HepG2 (cell line): ENCODE data around the gene CARS2. TPM values are rescaled to one million over a fixed set of nuclear protein-coding genes. Genes with fewer than 3 reads are reported as not detected.

Source experiments
- CAMTA2 ChIP-seq: sonication (generic); formaldehyde crosslinking; IDR thresholded peaks from 2 replicates; pipeline ENCODE4 v1.4.0; 2020; ENCODE audit warnings: mild to moderate bottlenecking, missing genetic modification reagents, borderline replicate concordance
- CREB1 ChIP-seq, 2 experiments: fragments of 450-650 bp in 1 of 2; IDR thresholded peaks; 2 replicates each; pipeline ENCODE4 v1.6.1; 2016 to 2017; ENCODE audit warnings: control low read depth in 1 of 2, mild to moderate bottlenecking in 1 of 2, missing compliant biosample characterization in 1 of 2, missing genetic modification characterization in 1 of 2
- CREM ChIP-seq, 2 experiments: sonication (generic) in 1 of 2; formaldehyde crosslinking in 1 of 2; IDR thresholded peaks; 2 replicates each; pipeline versions ENCODE4 v1.4.0 to v1.6.1; 2016 to 2020; ENCODE audit warnings: antibody characterized with exemption in 1 of 2, mild to moderate bottlenecking in 1 of 2, missing genetic modification reagents in 1 of 2
- FOXA1 ChIP-seq, 2 experiments: fragments of 450-650 bp in 1 of 2; sonication (generic) in 1 of 2; formaldehyde crosslinking in 1 of 2; IDR thresholded peaks; 2 replicates each; pipeline versions ENCODE4 v1.4.0 to v1.6.1; 2016 to 2020; ENCODE audit warnings: missing genetic modification reagents in 1 of 2
- MEIS2 ChIP-seq: sonication (generic); formaldehyde crosslinking; IDR thresholded peaks from 2 replicates; pipeline ENCODE4 v1.9.0; 2021; ENCODE audit warnings: mild to moderate bottlenecking, missing genetic modification reagents
- ZNF335 ChIP-seq: sonication (generic); formaldehyde crosslinking; IDR thresholded peaks from 2 replicates; pipeline ENCODE4 v1.4.0; 2020; ENCODE audit warnings: missing genetic modification reagents
- ZNF431 ChIP-seq: sonication (generic); formaldehyde crosslinking; IDR thresholded peaks from 2 replicates; pipeline ENCODE4 v1.9.0; 2022; ENCODE audit warnings: missing genetic modification reagents, low read depth, mild to moderate bottlenecking, borderline replicate concordance
- ZNF607 ChIP-seq: sonication (generic); formaldehyde crosslinking; IDR thresholded peaks from 2 replicates; pipeline ENCODE4 v1.5.1; 2020; ENCODE audit warnings: missing genetic modification reagents, mild to moderate bottlenecking, borderline replicate concordance
- ZNF768 ChIP-seq: sonication (generic); formaldehyde crosslinking; IDR thresholded peaks from 2 replicates; pipeline ENCODE4 v1.4.0; 2020; ENCODE audit warnings: missing genetic modification reagents
- polyA plus RNA-seq, 8 experiments: library from polyadenylated mRNA; depleted of rRNA in 3 of 8; stranded (reverse) in 7 of 8; unstranded in 1 of 8; fragments of >200 nt; fragmentation: Illumina TruSeq in 4 of 8; extraction: Trizol in 4 of 8; gene quantifications; 2 replicates each; pipeline versions ENCODE4 v1.2.1 to v1.2.3, GENCODE V29; 2011 to 2016; ENCODE audit warnings: low read depth in 4 of 8, missing spikeins in 1 of 8, mixed read lengths in 1 of 8; ENCODE audit not compliant: insufficient read depth in 1 of 8
- total RNA-seq, 5 experiments: library from RNA; depleted of rRNA; stranded (reverse); fragments of >200 nt; fragmentation: Illumina TruSeq; extraction: Trizol; gene quantifications; 2 replicates each; pipeline ENCODE4 v1.2.3, GENCODE V29; 2016; ENCODE audit warnings: low read depth in 1 of 5
- TF ChIP-seq, protein P1 (sequence below): sonication (generic); formaldehyde crosslinking; IDR thresholded peaks from 2 replicates; pipeline ENCODE4 v1.5.0; 2020; ENCODE audit warnings: mild to moderate bottlenecking, missing genetic modification reagents, borderline replicate concordance
- TF ChIP-seq, protein P2 (sequence below): sonication (generic); formaldehyde crosslinking; IDR thresholded peaks from 2 replicates; pipeline ENCODE4 v1.9.0; 2021; ENCODE audit warnings: missing genetic modification reagents, mild to moderate bottlenecking, borderline replicate concordance
- TF ChIP-seq, protein P3 (sequence below): sonication (generic); formaldehyde crosslinking; IDR thresholded peaks from 2 replicates; pipeline ENCODE4 v1.8.0; 2022; ENCODE audit warnings: missing genetic modification reagents, mild to moderate bottlenecking, inconsistent platforms, borderline replicate concordance
- TF ChIP-seq, protein P4 (sequence below): sonication (generic); formaldehyde crosslinking; IDR thresholded peaks from 2 replicates; pipeline ENCODE4 v1.4.0; 2020; ENCODE audit warnings: missing genetic modification reagents, borderline replicate concordance

Gene CARS2
- total and polyA plus RNA-seq, 2 of the 13 experiments (the other 11 are each of a cell fraction or from before 2014, with no cell fraction given): 41.1 to 59.3 TPM

DNA sequence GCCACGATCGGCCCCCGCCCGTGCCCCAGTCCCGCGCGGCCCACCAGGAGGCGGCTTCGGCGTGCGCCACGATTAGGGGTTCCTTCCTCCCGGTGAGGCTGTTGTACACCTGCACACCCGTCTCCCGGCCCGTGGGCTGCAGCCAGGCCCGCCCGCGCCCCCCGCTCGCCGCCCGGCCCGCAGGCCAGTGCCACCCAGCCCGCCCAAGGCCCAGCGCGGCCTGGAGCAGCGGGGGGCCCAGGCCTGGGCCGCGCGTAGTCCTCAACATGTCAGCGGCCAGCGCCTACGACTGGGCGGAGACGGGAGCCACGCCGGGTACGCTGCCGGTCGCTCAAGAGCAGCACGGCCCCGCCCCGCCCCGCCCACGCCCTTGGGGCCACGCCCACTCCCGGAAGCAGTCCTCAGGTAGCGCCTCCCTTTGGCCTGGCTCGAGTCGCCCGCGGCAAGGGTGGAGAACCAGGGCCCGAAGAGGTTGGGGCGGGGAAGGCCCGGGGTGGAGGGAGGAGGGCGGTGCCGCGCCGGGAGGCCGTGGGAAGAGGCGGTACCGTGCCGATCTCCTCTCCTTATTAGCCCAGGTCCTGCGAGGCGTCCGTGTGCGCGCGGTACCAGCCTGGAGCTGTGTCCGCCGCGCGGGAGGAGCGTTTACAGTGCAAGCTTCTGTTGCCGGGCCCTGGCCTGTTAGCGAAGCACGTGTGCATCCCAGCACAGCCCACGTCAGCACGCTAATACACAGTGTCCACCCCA is at the start of gene CARS2 (continued):
- TF ChIP-seq, protein P1, sequence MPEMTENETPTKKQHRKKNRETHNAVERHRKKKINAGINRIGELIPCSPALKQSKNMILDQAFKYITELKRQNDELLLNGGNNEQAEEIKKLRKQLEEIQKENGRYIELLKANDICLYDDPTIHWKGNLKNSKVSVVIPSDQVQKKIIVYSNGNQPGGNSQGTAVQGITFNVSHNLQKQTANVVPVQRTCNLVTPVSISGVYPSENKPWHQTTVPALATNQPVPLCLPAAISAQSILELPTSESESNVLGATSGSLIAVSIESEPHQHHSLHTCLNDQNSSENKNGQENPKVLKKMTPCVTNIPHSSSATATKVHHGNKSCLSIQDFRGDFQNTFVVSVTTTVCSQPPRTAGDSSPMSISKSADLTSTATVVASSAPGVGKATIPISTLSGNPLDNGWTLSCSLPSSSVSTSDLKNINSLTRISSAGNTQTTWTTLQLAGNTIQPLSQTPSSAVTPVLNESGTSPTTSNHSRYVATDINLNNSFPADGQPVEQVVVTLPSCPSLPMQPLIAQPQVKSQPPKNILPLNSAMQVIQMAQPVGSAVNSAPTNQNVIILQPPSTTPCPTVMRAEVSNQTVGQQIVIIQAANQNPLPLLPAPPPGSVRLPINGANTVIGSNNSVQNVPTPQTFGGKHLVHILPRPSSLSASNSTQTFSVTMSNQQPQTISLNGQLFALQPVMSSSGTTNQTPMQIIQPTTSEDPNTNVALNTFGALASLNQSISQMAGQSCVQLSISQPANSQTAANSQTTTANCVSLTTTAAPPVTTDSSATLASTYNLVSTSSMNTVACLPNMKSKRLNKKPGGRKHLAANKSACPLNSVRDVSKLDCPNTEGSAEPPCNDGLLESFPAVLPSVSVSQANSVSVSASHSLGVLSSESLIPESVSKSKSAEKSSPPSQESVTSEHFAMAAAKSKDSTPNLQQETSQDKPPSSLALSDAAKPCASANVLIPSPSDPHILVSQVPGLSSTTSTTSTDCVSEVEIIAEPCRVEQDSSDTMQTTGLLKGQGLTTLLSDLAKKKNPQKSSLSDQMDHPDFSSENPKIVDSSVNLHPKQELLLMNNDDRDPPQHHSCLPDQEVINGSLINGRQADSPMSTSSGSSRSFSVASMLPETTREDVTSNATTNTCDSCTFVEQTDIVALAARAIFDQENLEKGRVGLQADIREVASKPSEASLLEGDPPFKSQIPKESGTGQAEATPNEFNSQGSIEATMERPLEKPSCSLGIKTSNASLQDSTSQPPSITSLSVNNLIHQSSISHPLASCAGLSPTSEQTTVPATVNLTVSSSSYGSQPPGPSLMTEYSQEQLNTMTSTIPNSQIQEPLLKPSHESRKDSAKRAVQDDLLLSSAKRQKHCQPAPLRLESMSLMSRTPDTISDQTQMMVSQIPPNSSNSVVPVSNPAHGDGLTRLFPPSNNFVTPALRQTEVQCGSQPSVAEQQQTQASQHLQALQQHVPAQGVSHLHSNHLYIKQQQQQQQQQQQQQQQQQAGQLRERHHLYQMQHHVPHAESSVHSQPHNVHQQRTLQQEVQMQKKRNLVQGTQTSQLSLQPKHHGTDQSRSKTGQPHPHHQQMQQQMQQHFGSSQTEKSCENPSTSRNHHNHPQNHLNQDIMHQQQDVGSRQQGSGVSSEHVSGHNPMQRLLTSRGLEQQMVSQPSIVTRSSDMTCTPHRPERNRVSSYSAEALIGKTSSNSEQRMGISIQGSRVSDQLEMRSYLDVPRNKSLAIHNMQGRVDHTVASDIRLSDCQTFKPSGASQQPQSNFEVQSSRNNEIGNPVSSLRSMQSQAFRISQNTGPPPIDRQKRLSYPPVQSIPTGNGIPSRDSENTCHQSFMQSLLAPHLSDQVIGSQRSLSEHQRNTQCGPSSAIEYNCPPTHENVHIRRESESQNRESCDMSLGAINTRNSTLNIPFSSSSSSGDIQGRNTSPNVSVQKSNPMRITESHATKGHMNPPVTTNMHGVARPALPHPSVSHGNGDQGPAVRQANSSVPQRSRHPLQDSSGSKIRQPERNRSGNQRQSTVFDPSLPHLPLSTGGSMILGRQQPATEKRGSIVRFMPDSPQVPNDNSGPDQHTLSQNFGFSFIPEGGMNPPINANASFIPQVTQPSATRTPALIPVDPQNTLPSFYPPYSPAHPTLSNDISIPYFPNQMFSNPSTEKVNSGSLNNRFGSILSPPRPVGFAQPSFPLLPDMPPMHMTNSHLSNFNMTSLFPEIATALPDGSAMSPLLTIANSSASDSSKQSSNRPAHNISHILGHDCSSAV (CRISPR knock-in tag): no peak
- TF ChIP-seq CREB1 (IDR thresholded peaks at IDR 0.05) (peak; percentile 34; the same call in 1 of the 2 replicates), CREB1 (CRISPR knock-in tag; IDR thresholded peaks at IDR 0.05) (no peak), CAMTA2 (CRISPR knock-in tag) (peak; percentile 25; the same call in 1 of the 2 replicates), ZNF335 (CRISPR knock-in tag) (0 out of 2 replicates have a peak, but pooled peaks have one; percentile 59), MEIS2 (CRISPR knock-in tag) (peak; percentile 77; the same call in 1 of the 2 replicates), FOXA1 (IDR thresholded peaks at IDR 0.05) (no peak), FOXA1 (CRISPR knock-in tag; IDR thresholded peaks at IDR 0.05) (peak; percentile 38; the same call in 1 of the 2 replicates), ZNF607 (CRISPR knock-in tag) (peak; percentile 84), ZNF431 (CRISPR knock-in tag) (peak; percentile 60; the same call in 1 of the 2 replicates), CREM (IDR thresholded peaks at IDR 0.05) (no peak), CREM (CRISPR knock-in tag; IDR thresholded peaks at IDR 0.05) (no peak), ZNF768 (CRISPR knock-in tag) (peak; percentile 21; the same call in 1 of the 2 replicates)
- TF ChIP-seq, protein P2, sequence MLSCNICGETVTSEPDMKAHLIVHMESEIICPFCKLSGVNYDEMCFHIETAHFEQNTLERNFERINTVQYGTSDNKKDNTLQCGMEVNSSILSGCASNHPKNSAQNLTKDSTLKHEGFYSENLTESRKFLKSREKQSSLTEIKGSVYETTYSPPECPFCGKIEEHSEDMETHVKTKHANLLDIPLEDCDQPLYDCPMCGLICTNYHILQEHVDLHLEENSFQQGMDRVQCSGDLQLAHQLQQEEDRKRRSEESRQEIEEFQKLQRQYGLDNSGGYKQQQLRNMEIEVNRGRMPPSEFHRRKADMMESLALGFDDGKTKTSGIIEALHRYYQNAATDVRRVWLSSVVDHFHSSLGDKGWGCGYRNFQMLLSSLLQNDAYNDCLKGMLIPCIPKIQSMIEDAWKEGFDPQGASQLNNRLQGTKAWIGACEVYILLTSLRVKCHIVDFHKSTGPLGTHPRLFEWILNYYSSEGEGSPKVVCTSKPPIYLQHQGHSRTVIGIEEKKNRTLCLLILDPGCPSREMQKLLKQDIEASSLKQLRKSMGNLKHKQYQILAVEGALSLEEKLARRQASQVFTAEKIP (CRISPR knock-in tag): no peak
- TF ChIP-seq, protein P3, sequence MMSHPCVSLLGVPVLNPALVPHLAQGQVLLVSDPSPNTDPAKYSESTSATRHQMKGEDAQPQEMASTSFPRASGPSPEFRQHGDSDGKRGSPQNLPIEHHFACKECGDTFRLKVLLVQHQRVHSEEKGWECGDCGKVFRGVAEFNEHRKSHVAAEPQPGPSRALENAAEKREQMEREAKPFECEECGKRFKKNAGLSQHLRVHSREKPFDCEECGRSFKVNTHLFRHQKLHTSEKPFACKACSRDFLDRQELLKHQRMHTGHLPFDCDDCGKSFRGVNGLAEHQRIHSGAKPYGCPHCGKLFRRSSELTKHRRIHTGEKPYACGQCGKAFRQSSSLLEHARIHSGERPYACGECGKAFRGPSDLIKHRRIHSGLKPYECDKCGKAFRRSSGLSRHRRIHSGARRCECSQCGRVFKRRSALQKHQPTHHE: no peak
- TF ChIP-seq, protein P4, sequence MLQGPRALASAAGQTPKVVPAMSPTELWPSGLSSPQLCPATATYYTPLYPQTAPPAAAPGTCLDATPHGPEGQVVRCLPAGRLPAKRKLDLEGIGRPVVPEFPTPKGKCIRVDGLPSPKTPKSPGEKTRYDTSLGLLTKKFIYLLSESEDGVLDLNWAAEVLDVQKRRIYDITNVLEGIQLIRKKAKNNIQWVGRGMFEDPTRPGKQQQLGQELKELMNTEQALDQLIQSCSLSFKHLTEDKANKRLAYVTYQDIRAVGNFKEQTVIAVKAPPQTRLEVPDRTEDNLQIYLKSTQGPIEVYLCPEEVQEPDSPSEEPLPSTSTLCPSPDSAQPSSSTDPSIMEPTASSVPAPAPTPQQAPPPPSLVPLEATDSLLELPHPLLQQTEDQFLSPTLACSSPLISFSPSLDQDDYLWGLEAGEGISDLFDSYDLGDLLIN (CRISPR knock-in tag): no peak
